GM23338 (cell line): Measurements from ENCODE around the gene PROZ. TPM values are rescaled to one million over a fixed set of nuclear protein-coding genes. Genes with fewer than 3 reads are reported as not detected.
A peak's percentile ranks its signal among the peaks of the same experiment; 100 is the strongest.

Experiments used
- ATAC-seq: fragments of 200-7000 bp; cut with Tn5 transposase; 3 replicates; pipeline ENCODE4 v1.9.1; 2020
- DNase-seq: peaks from one replicate; pipeline ENCODE4 v3.0.0-alpha.2; 2015; ENCODE audit warnings: low spot score
- H2AFZ ChIP-seq: fragments of 200-600 bp; sonication (generic); 2 replicates; pipeline ENCODE4 v1.8.0; 2016; ENCODE audit warnings: antibody characterized with exemption, mild to moderate bottlenecking, moderate library complexity
- H3F3A ChIP-seq: fragments of 200-600 bp; sonication (generic); replicated peaks from 2 replicates; pipeline ENCODE4 v1.8.0; 2017; ENCODE audit warnings: antibody characterized with exemption, mixed run types, low read depth
- H3K27ac ChIP-seq: fragments of 200-600 bp; sonication (generic); 2 replicates; pipeline ENCODE4 v1.6.1; 2016; ENCODE audit warnings: low read depth
- H3K27me3 ChIP-seq: fragments of 200-600 bp; sonication (generic); 2 replicates; pipeline ENCODE4 v1.8.0; 2016; ENCODE audit warnings: mild to moderate bottlenecking, mixed run types, moderate library complexity; ENCODE audit not compliant: insufficient read depth
- H3K36me3 ChIP-seq: fragments of 200-600 bp; sonication (generic); 2 replicates; pipeline ENCODE4 v1.8.0; 2016; ENCODE audit warnings: mild to moderate bottlenecking; ENCODE audit not compliant: insufficient read depth
- H3K4me1 ChIP-seq: fragments of 200-600 bp; sonication (generic); 2 replicates; pipeline ENCODE4 v1.8.0; 2016; ENCODE audit warnings: mild to moderate bottlenecking, moderate library complexity; ENCODE audit not compliant: insufficient read depth
- H3K4me2 ChIP-seq: fragments of 200-600 bp; sonication (generic); 2 replicates; pipeline ENCODE4 v1.7.1; 2017; ENCODE audit warnings: mixed run types
- H3K4me3 ChIP-seq: fragments of 200-600 bp; sonication (generic); 2 replicates; pipeline ENCODE4 v1.6.1; 2016; ENCODE audit warnings: mixed run types
- H3K79me2 ChIP-seq: fragments of 200-600 bp; sonication (generic); replicated peaks from 2 replicates; pipeline ENCODE4 v1.8.0; 2017; ENCODE audit warnings: mild to moderate bottlenecking; ENCODE audit not compliant: insufficient read depth
- H3K9me2 ChIP-seq: fragments of 200-600 bp; sonication (generic); 2 replicates; pipeline ENCODE4 v1.8.0; 2017; ENCODE audit not compliant: insufficient read depth
- H4K20me1 ChIP-seq: fragments of 200-600 bp; sonication (generic); replicated peaks from 2 replicates; pipeline ENCODE4 v1.8.0; 2017; ENCODE audit warnings: mild to moderate bottlenecking; ENCODE audit not compliant: insufficient read depth
- H3K27ac Mint-ChIP-seq: 2 replicates; pipeline ENCODE4 v1.8.0; 2020; ENCODE audit warnings: inconsistent platforms, mild to moderate bottlenecking, moderate library complexity, mixed read lengths
- H3K27me3 Mint-ChIP-seq: 3 replicates; pipeline ENCODE4 v1.8.0; 2022; ENCODE audit warnings: low read depth, mild to moderate bottlenecking, moderate library complexity, mixed read lengths, inconsistent platforms; ENCODE audit not compliant: insufficient read depth, poor library complexity
- H3K36me3 Mint-ChIP-seq: 3 replicates; pipeline ENCODE4 v1.8.0; 2021; ENCODE audit warnings: low read depth, mild to moderate bottlenecking, inconsistent platforms, moderate library complexity, mixed read lengths
- H3K4me1 Mint-ChIP-seq: 3 replicates; pipeline ENCODE4 v1.8.0; 2020; ENCODE audit warnings: mild to moderate bottlenecking, inconsistent platforms, mixed read lengths
- H3K4me3 Mint-ChIP-seq: 3 replicates; pipeline ENCODE4 v1.8.0; 2021; ENCODE audit warnings: moderate library complexity, mild to moderate bottlenecking, inconsistent platforms, mixed read lengths
- H3K9me3 Mint-ChIP-seq: 3 replicates; pipeline ENCODE4 v1.8.0; 2020; ENCODE audit warnings: moderate library complexity, mild to moderate bottlenecking, inconsistent platforms, mixed read lengths
- CREB1 ChIP-seq: fragments of 250-450 bp; sonication (Bioruptor Pico); IDR thresholded peaks from 2 replicates; pipeline ENCODE4 v1.5.0; 2020; ENCODE audit warnings: low read depth, mild to moderate bottlenecking, moderate library complexity
- ETS1 ChIP-seq: IDR thresholded peaks from 2 replicates; pipeline ENCODE4 v1.6.1; 2016; ENCODE audit warnings: antibody characterized with exemption
- EZH2 ChIP-seq: fragments of 200-600 bp; sonication (generic); IDR thresholded peaks from one replicate; pipeline ENCODE4 v1.8.0; 2017; ENCODE audit warnings: antibody characterized with exemption, mild to moderate bottlenecking, low read depth; ENCODE audit not compliant: unreplicated experiment
- EZH2phosphoT487 ChIP-seq: fragments of 200-600 bp; sonication (generic); IDR thresholded peaks from one replicate; pipeline ENCODE4 v1.8.1; 2018; ENCODE audit warnings: antibody characterized with exemption; ENCODE audit not compliant: unreplicated experiment
- JUNB ChIP-seq: IDR thresholded peaks from one replicate; pipeline ENCODE4 v1.6.1; 2016; ENCODE audit warnings: antibody characterized with exemption; ENCODE audit not compliant: unreplicated experiment
- NANOG ChIP-seq: IDR thresholded peaks from 2 replicates; pipeline ENCODE4 v1.6.1; 2016; ENCODE audit warnings: antibody characterized with exemption, borderline replicate concordance
- STAT1 ChIP-seq: IDR thresholded peaks from one replicate; pipeline ENCODE4 v1.6.1; 2016; ENCODE audit warnings: antibody characterized with exemption; ENCODE audit not compliant: unreplicated experiment
- ZNF114 ChIP-seq: fragments of 250-450 bp; sonication (Bioruptor Pico); IDR thresholded peaks from 2 replicates; pipeline ENCODE4 v1.5.0; 2020; ENCODE audit warnings: mild to moderate bottlenecking, moderate library complexity
- ZNF331 ChIP-seq: fragments of 250-450 bp; sonication (Bioruptor Pico); IDR thresholded peaks from 2 replicates; pipeline ENCODE4 v1.5.0; 2020; ENCODE audit warnings: low read depth, mild to moderate bottlenecking, moderate library complexity
- ZNF462 ChIP-seq: fragments of 250-450 bp; sonication (Bioruptor Pico); IDR thresholded peaks from 2 replicates; pipeline ENCODE4 v1.5.0; 2020; ENCODE audit warnings: mild to moderate bottlenecking, moderate library complexity
- polyA plus RNA-seq: library from polyadenylated mRNA; unstranded; fragments of >200 nt; fragmentation: Nextera tagmentation; extraction: Ambion mirVana; gene quantifications from 2 replicates; pipeline ENCODE4 v1.2.1, GENCODE V29; 2016
- total RNA-seq: library from RNA; depleted of rRNA; stranded (reverse); fragments of >200 nt; shearing (Covaris generic); gene quantifications from 2 replicates; pipeline ENCODE4 v1.2.3, GENCODE V29; 2014

The PROZ gene
- total and polyA plus RNA-seq, 2 experiments from 2014 or later, result 0.53 TPM; not detected in 1

GRCh38 chr13:113150550-113151365, 7.7 kb upstream of the PROZ start:
- no peaks in the 10 kb centered on the region for H3K36me3 ChIP-seq
- no peaks in the 10 kb centered on the region; the same call in 2 of the 3 replicates for H3K36me3 Mint-ChIP-seq
- H3K9me2 ChIP-seq, result no peaks in the 10 kb centered on the region
- H3K4me1 Mint-ChIP-seq, result peaks cover 17% of the 10 kb centered on the region
- ATAC-seq, result no peak
- TF ChIP-seq EZH2phosphoT487, result no peak
- H3K4me2 ChIP-seq, result no peak overlapping the region
- no peak overlapping the region for H3K27ac ChIP-seq
- H3K27ac Mint-ChIP-seq, result no peak overlapping the region
- H3K9me3 Mint-ChIP-seq, result peaks cover 3% of the 10 kb centered on the region; the same call in 1 of the 3 replicates
- H4K20me1 ChIP-seq, result no peaks in the 10 kb centered on the region
- H3F3A ChIP-seq, result peaks cover 17% of the 10 kb centered on the region
- H3K27me3 Mint-ChIP-seq, result peaks cover 27% of the 10 kb centered on the region
- H3K27me3 ChIP-seq, result peaks cover 22% of the 10 kb centered on the region
- no peak overlapping the region for H3K4me3 ChIP-seq
- no peaks in the 10 kb centered on the region for H3K79me2 ChIP-seq
- no peak for DNase-seq
- no peak overlapping the region for H2AFZ ChIP-seq
- 0 out of 2 replicates have a peak, but pooled peaks cover 4% of the 10 kb centered on the region for H3K4me1 ChIP-seq
- H3K4me3 Mint-ChIP-seq, result no peak overlapping the region

DNA sequence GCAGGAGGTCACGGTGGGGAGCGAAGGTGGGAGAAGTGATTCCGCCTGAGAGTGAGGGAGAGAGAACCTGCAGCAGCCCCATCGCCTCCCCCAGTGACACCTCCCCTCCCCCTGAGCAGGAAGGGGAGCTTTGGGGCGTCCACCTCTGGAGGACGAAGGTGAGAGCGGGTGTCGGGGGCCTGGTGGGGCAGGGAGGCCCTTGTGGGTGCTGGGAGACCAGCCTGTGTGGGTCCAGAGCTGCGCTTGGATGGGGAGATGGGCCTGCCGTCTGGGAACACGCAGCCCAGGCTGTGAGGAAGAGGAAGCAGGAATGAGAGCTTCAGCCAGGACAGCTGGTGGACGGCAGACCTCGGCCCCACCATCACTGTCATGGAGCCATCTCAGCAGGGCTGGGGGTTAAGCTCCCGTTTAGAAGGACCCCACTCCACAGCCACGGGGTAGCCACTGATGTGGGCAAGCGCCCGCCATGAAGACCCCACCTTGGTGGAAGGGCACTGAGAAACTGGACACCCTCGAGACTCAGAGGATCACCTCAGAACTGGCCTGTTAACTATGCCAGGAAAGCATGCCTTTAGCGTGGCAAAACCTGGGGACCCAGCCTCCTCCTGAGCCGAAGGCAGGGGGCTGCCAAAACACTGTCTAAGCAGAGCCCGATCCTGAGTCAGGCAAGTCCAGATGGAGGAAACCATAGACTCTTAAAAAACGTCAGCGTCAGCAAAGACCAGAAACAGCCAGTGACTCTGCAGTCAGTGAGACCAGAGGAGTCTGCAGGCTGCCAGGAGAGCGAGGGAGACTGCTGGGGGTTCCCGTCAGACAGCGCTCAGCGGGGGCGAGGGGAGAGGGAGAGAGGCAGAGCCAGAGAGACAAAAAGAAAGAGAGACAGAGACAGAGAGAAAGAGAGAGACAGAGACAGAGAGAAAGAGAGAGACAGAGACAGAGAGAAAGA, 6.4 kb upstream of the PROZ start:
- DNase-seq, result no peak
- no peaks in the 10 kb centered on the region for H3K9me2 ChIP-seq
- Mint-ChIP-seq H3K9me3 (peaks cover 3% of the 10 kb centered on the region; the same call in 1 of the 3 replicates), H3K27ac (no peak overlapping the region), H3K4me3 (peak overlapping the region; percentile 66), H3K4me1 (peaks cover 17% of the 10 kb centered on the region), H3K36me3 (no peaks in the 10 kb centered on the region; the same call in 2 of the 3 replicates), H3K27me3 (peaks cover 27% of the 10 kb centered on the region)
- peak overlapping the region; percentile 97 for H3K4me2 ChIP-seq
- H3K27me3 ChIP-seq, result peaks cover 22% of the 10 kb centered on the region
- peak; percentile 19 for ATAC-seq
- H3K27ac ChIP-seq, result no peak overlapping the region
- 0 out of 2 replicates have a peak, but pooled peaks cover 4% of the 10 kb centered on the region for H3K4me1 ChIP-seq
- peaks cover 17% of the 10 kb centered on the region for H3F3A ChIP-seq
- no peaks in the 10 kb centered on the region for H3K36me3 ChIP-seq
- no peaks in the 10 kb centered on the region for H3K79me2 ChIP-seq
- H2AFZ ChIP-seq, result peak overlapping the region; percentile 92; the same call in 1 of the 2 replicates
- H4K20me1 ChIP-seq, result no peaks in the 10 kb centered on the region
- H3K4me3 ChIP-seq, result peak overlapping the region; percentile 72
- TF ChIP-seq CREB1 (CRISPR knock-in tag) (no peak), ETS1 (no peak), EZH2 (no peak), EZH2phosphoT487 (no peak), JUNB (no peak), ZNF114 (no peak), ZNF462 (CRISPR knock-in tag) (no peak), NANOG (no peak), STAT1 (no peak), ZNF331 (CRISPR knock-in tag) (no peak)
